ENCODE measurements around the gene RFX7.

- no peak for TF ChIP-seq EZH2 (IDR thresholded peaks at IDR 0.05; ENCODE audit: low read length, missing control alignments)
- TF ChIP-seq CTCF (conservative IDR thresholded peaks at IDR 0.05 in 1 of 2, IDR thresholded peaks at IDR 0.05 in 1 of 2; ENCODE audit: low read depth in 1 of 2, low read length in 2 of 2) = peak; percentile 35 to 37
Measured at GRCh38 chr15:56249092-56249491, 5.4 kb upstream of the RFX7 start.

Data from fibroblast of lung (primary cell).